Gastrocnemius medialis (tissue), 4 donors: ENCODE measurements around the gene METAP1.

ENCODE experiments used
- POLR2A ChIP-seq, 2 donors: fragments of 450-650 bp; IDR thresholded peaks; one replicate each; pipeline ENCODE4 v1.6.1; 2017; ENCODE audit warnings: antibody characterized with exemption in 2 of 2, mild to moderate bottlenecking in 2 of 2, moderate library complexity in 2 of 2
- TF ChIP-seq, protein P1 (sequence below), 5 experiments: fragments of 450-650 bp in 3 of 5; fragments of 200-600 bp in 2 of 5; sonication (generic) in 2 of 5; IDR thresholded peaks in 4 of 5; conservative IDR thresholded peaks in 1 of 5; 1 replicate in 4 of 5; 2 replicates in 1 of 5; pipeline ENCODE4 v1.5.1; 2016 to 2019; ENCODE audit warnings: antibody characterized with exemption in 5 of 5, mild to moderate bottlenecking in 3 of 5, moderate library complexity in 3 of 5

DNA sequence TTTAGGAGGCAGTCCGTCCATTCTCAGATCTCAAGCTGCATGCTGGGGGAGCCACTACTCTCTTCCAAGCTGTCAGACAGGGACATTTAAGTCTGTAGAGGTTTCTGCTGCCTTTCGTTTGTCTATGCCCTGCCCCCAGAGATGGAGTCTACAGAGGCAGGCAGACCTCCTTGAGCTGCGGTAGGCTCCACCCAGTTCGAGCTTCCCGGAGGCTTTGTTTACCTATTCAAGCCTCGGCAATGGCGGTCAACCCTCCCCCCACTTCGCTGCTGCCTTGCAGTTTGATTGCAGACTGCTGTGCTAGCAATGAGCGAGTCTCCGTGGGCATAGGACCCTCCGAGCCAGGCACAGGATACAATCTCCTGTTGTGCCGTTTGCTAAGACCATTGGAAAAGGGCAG, 103.8 kb downstream of the METAP1 start:
- no peak for TF ChIP-seq POLR2A (IDR thresholded peaks at IDR 0.05)
- TF ChIP-seq, protein P1, sequence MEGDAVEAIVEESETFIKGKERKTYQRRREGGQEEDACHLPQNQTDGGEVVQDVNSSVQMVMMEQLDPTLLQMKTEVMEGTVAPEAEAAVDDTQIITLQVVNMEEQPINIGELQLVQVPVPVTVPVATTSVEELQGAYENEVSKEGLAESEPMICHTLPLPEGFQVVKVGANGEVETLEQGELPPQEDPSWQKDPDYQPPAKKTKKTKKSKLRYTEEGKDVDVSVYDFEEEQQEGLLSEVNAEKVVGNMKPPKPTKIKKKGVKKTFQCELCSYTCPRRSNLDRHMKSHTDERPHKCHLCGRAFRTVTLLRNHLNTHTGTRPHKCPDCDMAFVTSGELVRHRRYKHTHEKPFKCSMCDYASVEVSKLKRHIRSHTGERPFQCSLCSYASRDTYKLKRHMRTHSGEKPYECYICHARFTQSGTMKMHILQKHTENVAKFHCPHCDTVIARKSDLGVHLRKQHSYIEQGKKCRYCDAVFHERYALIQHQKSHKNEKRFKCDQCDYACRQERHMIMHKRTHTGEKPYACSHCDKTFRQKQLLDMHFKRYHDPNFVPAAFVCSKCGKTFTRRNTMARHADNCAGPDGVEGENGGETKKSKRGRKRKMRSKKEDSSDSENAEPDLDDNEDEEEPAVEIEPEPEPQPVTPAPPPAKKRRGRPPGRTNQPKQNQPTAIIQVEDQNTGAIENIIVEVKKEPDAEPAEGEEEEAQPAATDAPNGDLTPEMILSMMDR (IDR thresholded peaks at IDR 0.05 in 4 of 5, conservative IDR thresholded peaks at IDR 0.05 in 1 of 5), result no peak
